Measurements from ENCODE around the gene TLE6. TPM values are rescaled to one million over a fixed set of nuclear protein-coding genes. Genes with fewer than 3 reads are reported as not detected.

TLE6 gene
- total and polyA plus RNA-seq, 2 of the 8 experiments (the other 6 are each of a cell fraction or from before 2014, with no cell fraction given): 2.5 to 2.9 TPM

DNA sequence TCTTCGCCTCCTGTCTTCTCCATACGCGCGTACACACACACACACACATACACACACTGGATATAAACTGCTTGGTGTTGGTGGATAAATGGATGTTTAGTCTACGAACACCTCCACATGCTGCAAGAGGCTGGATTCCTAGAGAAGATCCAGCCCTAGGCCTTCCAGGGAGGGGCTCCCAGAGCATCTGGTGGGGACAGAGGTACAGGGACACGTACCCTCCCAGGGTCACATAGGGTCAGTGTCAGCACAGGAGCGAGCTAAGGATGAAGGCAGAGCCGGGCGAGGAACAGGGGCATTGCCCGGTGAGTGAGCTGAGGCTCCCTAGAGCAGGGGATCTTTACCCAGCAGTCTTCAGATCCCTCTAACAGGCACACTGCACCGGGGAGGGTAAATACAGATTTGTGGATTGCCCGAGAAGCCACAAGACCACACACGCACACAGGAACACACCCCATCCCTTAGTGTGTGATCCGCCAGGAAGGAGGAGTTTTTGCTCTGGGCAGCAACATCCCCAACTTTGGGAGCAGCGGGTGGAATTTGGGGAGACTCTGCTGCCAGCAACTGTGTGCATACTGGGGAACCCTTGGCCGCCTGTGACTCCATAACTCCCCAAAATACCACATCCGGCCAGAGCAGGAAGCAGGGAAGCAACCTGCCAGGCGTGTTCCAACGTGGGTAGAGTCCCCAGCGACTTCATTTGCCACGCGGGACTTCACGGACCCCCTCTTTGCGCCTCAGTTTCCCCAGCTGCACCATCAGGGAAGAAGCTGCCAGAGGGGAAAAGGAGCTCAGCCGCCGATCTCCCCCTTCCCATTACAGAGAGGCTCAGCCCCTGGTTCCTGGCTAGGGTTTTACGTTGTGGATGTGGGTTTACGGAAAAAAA is 57.5 kb downstream of the TLE6 start:
- FAIRE-seq: no peak
- no peak overlapping the region for H3K27ac ChIP-seq (ENCODE audit: low read depth, low read length)
- peak overlapping the region in 3 of 4 experiments; percentile 18 to 36 (median 29); a peak in 4 of 7 replicates for H3K9ac ChIP-seq (replicated peaks in 1 of 4; ENCODE audit: extremely low read depth in 1 of 4, low read depth in 3 of 4, low read length in 3 of 4)
- peaks cover 0 to 5% of the 10 kb centered on the region in 2 experiments for H4K20me1 ChIP-seq (replicated peaks in 1 of 2; ENCODE audit: control insufficient read depth in 1 of 2, insufficient read depth in 2 of 2, low read length in 2 of 2)
- peaks cover 5 to 35% (median 25%) of the 10 kb centered on the region in 4 experiments for H3K27me3 ChIP-seq (replicated peaks in 1 of 4; ENCODE audit: control insufficient read depth in 3 of 4, extremely low read depth in 1 of 4, insufficient read depth in 3 of 4, low read length in 3 of 4)
- peak overlapping the region; percentile 71 to 90 for H3K4me2 ChIP-seq (ENCODE audit: insufficient read depth in 1 of 2, low read depth in 2 of 2, low read length in 2 of 2)
- peaks cover 0 to 12% (median 9%) of the 10 kb centered on the region in 4 experiments; a peak in 6 of 7 replicates for H3K4me1 ChIP-seq (replicated peaks in 1 of 4; ENCODE audit: control insufficient read depth in 3 of 4, insufficient read depth in 4 of 4, low read length in 3 of 4)
- no peaks in the 10 kb centered on the region for H3K9me3 ChIP-seq (ENCODE audit: insufficient read depth in 2 of 2, low read depth in 1 of 2, low read length in 1 of 2)
- peak overlapping the region; percentile 43 to 73 (median 52); a peak in 7 of 8 replicates for H3K4me3 ChIP-seq (ENCODE audit: extremely low read depth in 1 of 4, insufficient read depth in 2 of 4, low read depth in 3 of 4, low read length in 4 of 4)
- peaks cover 16% of the 10 kb centered on the region for H3K23me2 ChIP-seq (ENCODE audit: low read depth, low read length)
- no peaks in the 10 kb centered on the region for H3K79me1 ChIP-seq (ENCODE audit: low read depth, low read length)
- H2BK20ac ChIP-seq (ENCODE audit: low read length): no peak overlapping the region
- peak overlapping the region; percentile 37 for H4K8ac ChIP-seq (ENCODE audit: extremely low read depth, insufficient read depth, low read length)
- H3K18ac ChIP-seq (ENCODE audit: extremely low read depth, low read length): peak overlapping the region; percentile 26
- POLR2A ChIA-PET (ENCODE audit: partially characterized antibody): interaction anchor here (0.6 to 4.0 kb wide), 17 partner anchors 9 to 94 kb away, joined by 3 to 56 read pairs (median 4); partner anchors contain the start of genes TLE5 and TLE6
- no peaks in the 10 kb centered on the region for H3K79me2 ChIP-seq (ENCODE audit: control insufficient read depth in 1 of 2, insufficient read depth in 2 of 2, low read length in 2 of 2)
- H3K56ac ChIP-seq (replicated peaks; ENCODE audit: insufficient read length, low read depth, low read length): no peak overlapping the region
- CTCF ChIA-PET (ENCODE audit: partially characterized antibody): interaction anchor here (0.9 to 3.4 kb wide), 14 partner anchors 10 to 95 kb away, joined by 3 to 21 read pairs (median 6); no protein-coding TSS in a partner anchor
- H4K91ac ChIP-seq (replicated peaks; ENCODE audit: insufficient read length, low read length): peak overlapping the region; percentile 75
- WGBS, 2 experiments (ENCODE audit: extremely low coverage in 1 of 2, insufficient coverage in 1 of 2, insufficient read length in 1 of 2, insufficient replicate concordance in 2 of 2, low coverage in 1 of 2, low lambda C conversion rate in 2 of 2, missing lambda C conversion rate in 1 of 2): 28% methylated on average over 25 of the region's 28 CpGs; no CpG with 5 or more reads in 1 of the 2 experiments
- no peaks in the 10 kb centered on the region for H3K36me3 ChIP-seq (ENCODE audit: control insufficient read depth in 2 of 4, insufficient read depth in 4 of 4, low read length in 3 of 4)
- TF ChIP-seq HDAC6 (IDR thresholded peaks at IDR 0.05; ENCODE audit: low read depth, low read length) (no peak), ZNF274 (IDR thresholded peaks at IDR 0.05; ENCODE audit: borderline replicate concordance, extremely low read depth, low read length) (no peak), PHF8 (conservative IDR thresholded peaks at IDR 0.05; ENCODE audit: low read depth, low read length) (0 out of 2 replicates have a peak, but pooled peaks have one; percentile 21), KDM1A (IDR thresholded peaks at IDR 0.05; ENCODE audit: borderline replicate concordance, low read length) (no peak)
- H2BK12ac ChIP-seq (ENCODE audit: low read depth, low read length): peak overlapping the region; percentile 82
- peak overlapping the region; percentile 73; the same call in 1 of the 2 replicates for H2BK5ac ChIP-seq (ENCODE audit: low read depth, low read length)
- H2BK120ac ChIP-seq (replicated peaks; ENCODE audit: low read depth, low read length): peak overlapping the region; percentile 34
- H3K4ac ChIP-seq (replicated peaks; ENCODE audit: insufficient read length, low read depth, low read length): peak overlapping the region; percentile 27
- peak overlapping the region; percentile 55 for H2BK15ac ChIP-seq (ENCODE audit: low read length)
- H2AK5ac ChIP-seq (ENCODE audit: low read depth, low read length): 0 out of 2 replicates have a peak overlapping the region, but pooled peaks have one; percentile 0
- no peak overlapping the region for H4K5ac ChIP-seq (ENCODE audit: insufficient read length, low read depth, low read length)
- peak in 1 of 2 experiments; percentile 53 for DNase-seq (ENCODE audit: low read depth in 1 of 2, low spot score in 2 of 2)
- H2AFZ ChIP-seq (ENCODE audit: low read length): no peak overlapping the region
- H3K14ac ChIP-seq (ENCODE audit: insufficient read length): no peak overlapping the region
- no peak overlapping the region for H3K23ac ChIP-seq (ENCODE audit: insufficient read length)
